ENCODE data around the gene C9orf72. TPM values are rescaled to one million over a fixed set of nuclear protein-coding genes. Genes with fewer than 3 reads are reported as not detected.

The C9orf72 gene
- total and polyA plus RNA-seq, 9 of the 15 experiments (the other 6 are each of a cell fraction or from before 2014, with no cell fraction given) = 2.3 to 7.3 (median 4.1) TPM

DNA sequence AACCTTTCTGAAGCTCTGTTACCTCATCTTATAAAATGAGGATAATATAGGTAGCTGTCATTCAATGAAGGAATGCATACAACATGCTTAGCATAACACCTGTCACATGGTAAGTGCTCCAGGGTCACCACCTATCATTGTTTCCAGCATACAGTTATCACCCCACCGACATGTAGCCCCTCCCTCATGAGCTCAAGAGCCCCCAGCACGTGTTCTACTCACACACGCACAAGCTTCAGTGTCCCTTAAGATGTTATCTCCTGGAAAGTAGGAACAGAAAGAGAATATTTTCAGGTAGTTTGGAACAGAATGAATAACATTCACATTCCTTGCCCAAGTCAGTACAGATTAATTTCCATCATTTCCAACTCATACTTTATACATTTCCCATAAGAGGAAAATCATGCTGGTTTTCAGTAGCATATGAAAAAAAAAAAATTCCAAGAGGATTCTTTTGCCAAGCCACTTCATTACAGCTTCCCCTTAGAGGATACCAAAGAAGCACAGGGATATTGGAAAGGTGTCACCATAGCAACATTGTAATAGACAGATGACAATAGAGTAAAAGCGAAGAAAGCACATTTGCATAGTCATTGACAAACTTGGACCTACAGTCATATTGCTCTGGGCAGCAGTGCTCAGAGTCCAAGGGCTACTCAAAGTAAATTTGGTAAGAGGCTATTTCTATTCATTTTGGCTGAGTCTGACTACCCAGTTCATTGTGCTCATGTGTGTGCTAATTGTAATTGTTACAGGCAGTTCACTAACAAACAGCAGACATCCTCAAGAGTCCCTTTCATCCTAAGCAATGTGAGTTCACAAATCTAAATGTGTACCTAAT is 42.1 kb downstream of the C9orf72 start (continued):
- TF ChIP-seq, protein P1, sequence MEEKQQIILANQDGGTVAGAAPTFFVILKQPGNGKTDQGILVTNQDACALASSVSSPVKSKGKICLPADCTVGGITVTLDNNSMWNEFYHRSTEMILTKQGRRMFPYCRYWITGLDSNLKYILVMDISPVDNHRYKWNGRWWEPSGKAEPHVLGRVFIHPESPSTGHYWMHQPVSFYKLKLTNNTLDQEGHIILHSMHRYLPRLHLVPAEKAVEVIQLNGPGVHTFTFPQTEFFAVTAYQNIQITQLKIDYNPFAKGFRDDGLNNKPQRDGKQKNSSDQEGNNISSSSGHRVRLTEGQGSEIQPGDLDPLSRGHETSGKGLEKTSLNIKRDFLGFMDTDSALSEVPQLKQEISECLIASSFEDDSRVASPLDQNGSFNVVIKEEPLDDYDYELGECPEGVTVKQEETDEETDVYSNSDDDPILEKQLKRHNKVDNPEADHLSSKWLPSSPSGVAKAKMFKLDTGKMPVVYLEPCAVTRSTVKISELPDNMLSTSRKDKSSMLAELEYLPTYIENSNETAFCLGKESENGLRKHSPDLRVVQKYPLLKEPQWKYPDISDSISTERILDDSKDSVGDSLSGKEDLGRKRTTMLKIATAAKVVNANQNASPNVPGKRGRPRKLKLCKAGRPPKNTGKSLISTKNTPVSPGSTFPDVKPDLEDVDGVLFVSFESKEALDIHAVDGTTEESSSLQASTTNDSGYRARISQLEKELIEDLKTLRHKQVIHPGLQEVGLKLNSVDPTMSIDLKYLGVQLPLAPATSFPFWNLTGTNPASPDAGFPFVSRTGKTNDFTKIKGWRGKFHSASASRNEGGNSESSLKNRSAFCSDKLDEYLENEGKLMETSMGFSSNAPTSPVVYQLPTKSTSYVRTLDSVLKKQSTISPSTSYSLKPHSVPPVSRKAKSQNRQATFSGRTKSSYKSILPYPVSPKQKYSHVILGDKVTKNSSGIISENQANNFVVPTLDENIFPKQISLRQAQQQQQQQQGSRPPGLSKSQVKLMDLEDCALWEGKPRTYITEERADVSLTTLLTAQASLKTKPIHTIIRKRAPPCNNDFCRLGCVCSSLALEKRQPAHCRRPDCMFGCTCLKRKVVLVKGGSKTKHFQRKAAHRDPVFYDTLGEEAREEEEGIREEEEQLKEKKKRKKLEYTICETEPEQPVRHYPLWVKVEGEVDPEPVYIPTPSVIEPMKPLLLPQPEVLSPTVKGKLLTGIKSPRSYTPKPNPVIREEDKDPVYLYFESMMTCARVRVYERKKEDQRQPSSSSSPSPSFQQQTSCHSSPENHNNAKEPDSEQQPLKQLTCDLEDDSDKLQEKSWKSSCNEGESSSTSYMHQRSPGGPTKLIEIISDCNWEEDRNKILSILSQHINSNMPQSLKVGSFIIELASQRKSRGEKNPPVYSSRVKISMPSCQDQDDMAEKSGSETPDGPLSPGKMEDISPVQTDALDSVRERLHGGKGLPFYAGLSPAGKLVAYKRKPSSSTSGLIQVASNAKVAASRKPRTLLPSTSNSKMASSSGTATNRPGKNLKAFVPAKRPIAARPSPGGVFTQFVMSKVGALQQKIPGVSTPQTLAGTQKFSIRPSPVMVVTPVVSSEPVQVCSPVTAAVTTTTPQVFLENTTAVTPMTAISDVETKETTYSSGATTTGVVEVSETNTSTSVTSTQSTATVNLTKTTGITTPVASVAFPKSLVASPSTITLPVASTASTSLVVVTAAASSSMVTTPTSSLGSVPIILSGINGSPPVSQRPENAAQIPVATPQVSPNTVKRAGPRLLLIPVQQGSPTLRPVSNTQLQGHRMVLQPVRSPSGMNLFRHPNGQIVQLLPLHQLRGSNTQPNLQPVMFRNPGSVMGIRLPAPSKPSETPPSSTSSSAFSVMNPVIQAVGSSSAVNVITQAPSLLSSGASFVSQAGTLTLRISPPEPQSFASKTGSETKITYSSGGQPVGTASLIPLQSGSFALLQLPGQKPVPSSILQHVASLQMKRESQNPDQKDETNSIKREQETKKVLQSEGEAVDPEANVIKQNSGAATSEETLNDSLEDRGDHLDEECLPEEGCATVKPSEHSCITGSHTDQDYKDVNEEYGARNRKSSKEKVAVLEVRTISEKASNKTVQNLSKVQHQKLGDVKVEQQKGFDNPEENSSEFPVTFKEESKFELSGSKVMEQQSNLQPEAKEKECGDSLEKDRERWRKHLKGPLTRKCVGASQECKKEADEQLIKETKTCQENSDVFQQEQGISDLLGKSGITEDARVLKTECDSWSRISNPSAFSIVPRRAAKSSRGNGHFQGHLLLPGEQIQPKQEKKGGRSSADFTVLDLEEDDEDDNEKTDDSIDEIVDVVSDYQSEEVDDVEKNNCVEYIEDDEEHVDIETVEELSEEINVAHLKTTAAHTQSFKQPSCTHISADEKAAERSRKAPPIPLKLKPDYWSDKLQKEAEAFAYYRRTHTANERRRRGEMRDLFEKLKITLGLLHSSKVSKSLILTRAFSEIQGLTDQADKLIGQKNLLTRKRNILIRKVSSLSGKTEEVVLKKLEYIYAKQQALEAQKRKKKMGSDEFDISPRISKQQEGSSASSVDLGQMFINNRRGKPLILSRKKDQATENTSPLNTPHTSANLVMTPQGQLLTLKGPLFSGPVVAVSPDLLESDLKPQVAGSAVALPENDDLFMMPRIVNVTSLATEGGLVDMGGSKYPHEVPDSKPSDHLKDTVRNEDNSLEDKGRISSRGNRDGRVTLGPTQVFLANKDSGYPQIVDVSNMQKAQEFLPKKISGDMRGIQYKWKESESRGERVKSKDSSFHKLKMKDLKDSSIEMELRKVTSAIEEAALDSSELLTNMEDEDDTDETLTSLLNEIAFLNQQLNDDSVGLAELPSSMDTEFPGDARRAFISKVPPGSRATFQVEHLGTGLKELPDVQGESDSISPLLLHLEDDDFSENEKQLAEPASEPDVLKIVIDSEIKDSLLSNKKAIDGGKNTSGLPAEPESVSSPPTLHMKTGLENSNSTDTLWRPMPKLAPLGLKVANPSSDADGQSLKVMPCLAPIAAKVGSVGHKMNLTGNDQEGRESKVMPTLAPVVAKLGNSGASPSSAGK (IDR thresholded peaks at IDR 0.05) = peak; percentile 62
- TF ChIP-seq, protein P2, sequence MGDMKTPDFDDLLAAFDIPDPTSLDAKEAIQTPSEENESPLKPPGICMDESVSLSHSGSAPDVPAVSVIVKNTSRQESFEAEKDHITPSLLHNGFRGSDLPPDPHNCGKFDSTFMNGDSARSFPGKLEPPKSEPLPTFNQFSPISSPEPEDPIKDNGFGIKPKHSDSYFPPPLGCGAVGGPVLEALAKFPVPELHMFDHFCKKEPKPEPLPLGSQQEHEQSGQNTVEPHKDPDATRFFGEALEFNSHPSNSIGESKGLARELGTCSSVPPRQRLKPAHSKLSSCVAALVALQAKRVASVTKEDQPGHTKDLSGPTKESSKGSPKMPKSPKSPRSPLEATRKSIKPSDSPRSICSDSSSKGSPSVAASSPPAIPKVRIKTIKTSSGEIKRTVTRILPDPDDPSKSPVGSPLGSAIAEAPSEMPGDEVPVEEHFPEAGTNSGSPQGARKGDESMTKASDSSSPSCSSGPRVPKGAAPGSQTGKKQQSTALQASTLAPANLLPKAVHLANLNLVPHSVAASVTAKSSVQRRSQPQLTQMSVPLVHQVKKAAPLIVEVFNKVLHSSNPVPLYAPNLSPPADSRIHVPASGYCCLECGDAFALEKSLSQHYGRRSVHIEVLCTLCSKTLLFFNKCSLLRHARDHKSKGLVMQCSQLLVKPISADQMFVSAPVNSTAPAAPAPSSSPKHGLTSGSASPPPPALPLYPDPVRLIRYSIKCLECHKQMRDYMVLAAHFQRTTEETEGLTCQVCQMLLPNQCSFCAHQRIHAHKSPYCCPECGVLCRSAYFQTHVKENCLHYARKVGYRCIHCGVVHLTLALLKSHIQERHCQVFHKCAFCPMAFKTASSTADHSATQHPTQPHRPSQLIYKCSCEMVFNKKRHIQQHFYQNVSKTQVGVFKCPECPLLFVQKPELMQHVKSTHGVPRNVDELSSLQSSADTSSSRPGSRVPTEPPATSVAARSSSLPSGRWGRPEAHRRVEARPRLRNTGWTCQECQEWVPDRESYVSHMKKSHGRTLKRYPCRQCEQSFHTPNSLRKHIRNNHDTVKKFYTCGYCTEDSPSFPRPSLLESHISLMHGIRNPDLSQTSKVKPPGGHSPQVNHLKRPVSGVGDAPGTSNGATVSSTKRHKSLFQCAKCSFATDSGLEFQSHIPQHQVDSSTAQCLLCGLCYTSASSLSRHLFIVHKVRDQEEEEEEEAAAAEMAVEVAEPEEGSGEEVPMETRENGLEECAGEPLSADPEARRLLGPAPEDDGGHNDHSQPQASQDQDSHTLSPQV (IDR thresholded peaks at IDR 0.05) = 0 out of 2 replicates have a peak, but pooled peaks have one; percentile 24
- no peak for TF ChIP-seq GTF2F1 (IDR thresholded peaks at IDR 0.05; ENCODE audit: low read depth, low read length)
- no peak for TF ChIP-seq ZNF263 (CRISPR knock-in tag; IDR thresholded peaks at IDR 0.05; ENCODE audit: borderline replicate concordance)
- TF ChIP-seq RFX1 (IDR thresholded peaks at IDR 0.05) = peak; percentile 63

Measured in K562 (cell line).